T47D (cell line): ENCODE measurements around the gene BLM.

Experiments
- DNase-seq, 2 experiments: peaks; one replicate each; pipeline versions ENCODE4 v3.0.0 to v3.0.0-alpha.2; 2011 to 2012; ENCODE audit warnings: low read depth in 1 of 2, low spot score in 1 of 2
- JUND ChIP-seq: IDR thresholded peaks from 2 replicates; pipeline ENCODE4 v1.6.1; 2012; ENCODE audit warnings: low read depth
- in situ Hi-C: cut with HindIII; loops from 2 replicates; pipeline ENCODE4 v1.10.0; 2016; ENCODE audit warnings: low sequenced_read_pairs, low pct_unique_long_range_greater_than_20kb

The BLM gene

DNA sequence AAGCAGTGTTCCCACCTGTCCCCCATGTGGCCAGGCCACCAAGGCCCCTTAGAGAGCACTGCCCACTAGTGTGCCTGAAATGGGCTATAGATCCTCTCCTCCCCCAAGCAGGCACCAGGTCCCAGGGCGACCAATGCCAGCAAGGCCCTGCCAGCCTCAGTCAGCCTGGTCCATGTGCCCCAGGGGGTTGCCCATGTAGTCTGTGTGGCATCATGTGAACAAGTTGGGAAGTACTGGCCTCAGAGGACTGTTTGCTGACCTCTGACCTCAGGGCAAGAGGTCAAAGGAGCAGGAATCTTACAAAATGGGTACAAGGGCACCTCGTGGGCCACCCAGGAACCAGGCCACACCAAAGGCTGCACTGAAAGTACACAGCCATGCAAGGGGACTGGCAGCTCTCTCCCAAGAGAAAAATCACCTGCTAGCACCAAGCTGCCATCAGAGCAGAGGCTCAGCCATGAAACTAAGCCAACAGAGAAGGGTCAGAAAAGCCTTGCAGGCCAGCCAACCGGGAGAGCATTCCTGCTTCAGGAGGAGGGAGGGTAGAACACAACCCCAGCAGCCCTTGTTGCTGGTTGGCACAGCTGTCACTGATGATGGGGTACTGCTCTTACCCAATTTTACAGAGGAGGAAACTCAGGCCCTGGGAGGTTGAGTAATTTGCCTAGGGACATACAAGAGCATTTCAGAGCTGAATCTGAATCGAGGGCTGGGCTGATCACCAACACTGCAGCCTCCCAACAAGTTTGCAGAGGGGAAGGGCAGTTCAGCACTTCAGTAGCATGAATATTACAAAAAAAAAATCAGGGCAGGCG is 146.0 kb downstream of the BLM start:
- no peak for DNase-seq
- in situ Hi-C loops = no loop called here
- no peak for TF ChIP-seq JUND

DNA sequence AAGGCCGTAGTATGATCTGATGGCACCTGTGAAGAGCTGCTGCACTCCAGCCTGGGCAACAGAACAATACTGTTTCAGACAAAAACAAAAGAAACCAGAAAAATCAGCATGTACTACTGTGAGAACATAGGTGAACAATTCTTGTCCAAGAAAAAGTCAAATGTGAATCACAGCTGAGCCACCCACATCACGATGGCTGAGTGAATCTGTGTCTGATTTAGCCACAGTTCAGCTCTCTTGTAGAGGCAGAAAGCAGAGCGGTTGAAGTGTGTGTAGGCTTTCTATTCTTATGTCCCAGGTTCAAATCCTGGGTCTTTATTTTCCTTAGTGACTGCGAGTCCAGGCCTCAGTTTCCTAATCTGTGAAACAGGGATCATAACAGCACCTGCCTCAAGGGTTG is 146.8 kb downstream of the BLM start:
- DNase-seq = no peak
- TF ChIP-seq JUND = no peak
- in situ Hi-C loops = no loop called here

DNA sequence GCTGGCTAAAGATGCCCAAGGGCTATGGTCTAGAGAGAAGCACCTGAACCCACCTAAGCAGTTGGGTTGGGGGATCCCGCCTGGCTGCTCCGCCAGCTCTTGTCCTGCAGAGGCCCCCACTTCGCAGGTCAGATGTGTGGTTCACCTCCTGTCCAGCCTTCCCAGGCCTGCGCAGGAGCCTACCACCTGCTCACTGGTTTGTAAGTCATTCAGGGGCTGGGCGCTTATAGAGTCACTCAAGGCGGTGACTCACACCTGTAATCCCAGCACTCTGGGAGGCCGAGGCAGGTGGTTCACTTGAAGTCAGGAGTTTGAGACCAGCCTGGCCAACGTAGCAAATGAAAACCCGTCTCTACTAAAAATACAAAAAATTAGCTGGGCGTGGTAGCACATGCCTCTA is 147.4 kb downstream of the BLM start:
- in situ Hi-C loops = no loop called here
- no peak for TF ChIP-seq JUND
- DNase-seq = no peak

DNA sequence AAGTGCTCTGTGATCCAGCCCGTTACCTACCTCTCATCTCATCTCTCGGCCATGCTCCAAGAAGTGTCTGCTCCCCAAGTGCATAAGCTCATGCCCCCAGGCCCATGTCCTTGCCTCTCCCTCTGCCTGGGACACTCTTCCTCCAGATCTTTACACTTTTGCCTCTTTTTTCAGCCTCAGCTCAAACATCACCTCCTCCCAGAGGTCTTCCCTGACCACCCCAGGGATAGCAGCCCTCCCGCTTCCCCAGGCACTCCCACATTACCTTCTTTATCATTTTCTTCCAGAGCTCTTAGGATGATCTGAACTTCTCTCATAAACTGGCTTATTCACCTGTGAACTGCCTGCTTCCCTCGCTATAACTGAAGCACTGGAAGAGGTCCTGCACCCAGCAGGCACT is 148.6 kb downstream of the BLM start:
- DNase-seq = no peak
- in situ Hi-C loops = no loop called here
- no peak for TF ChIP-seq JUND
